HL-60/S4 treated with phorbol 12-myristate 13-acetate at 8.2 ng/mL for 4 days and 3 days (cell line): Measurements from ENCODE around the gene CEACAM8.
"Not testable (repeated sequence)": the region's sequence is repeated elsewhere in the genome, so short reads cannot be mapped to it uniquely, and the experiment has no call there.

Experiments
- in situ Hi-C: fragments of 300-500 bp; cut with MboI; formaldehyde crosslinking; loops from 2 replicates; pipeline ENCODE4 v1.15.0; 2022; ENCODE audit warnings: low sequenced_read_pairs

The CEACAM8 gene

DNA sequence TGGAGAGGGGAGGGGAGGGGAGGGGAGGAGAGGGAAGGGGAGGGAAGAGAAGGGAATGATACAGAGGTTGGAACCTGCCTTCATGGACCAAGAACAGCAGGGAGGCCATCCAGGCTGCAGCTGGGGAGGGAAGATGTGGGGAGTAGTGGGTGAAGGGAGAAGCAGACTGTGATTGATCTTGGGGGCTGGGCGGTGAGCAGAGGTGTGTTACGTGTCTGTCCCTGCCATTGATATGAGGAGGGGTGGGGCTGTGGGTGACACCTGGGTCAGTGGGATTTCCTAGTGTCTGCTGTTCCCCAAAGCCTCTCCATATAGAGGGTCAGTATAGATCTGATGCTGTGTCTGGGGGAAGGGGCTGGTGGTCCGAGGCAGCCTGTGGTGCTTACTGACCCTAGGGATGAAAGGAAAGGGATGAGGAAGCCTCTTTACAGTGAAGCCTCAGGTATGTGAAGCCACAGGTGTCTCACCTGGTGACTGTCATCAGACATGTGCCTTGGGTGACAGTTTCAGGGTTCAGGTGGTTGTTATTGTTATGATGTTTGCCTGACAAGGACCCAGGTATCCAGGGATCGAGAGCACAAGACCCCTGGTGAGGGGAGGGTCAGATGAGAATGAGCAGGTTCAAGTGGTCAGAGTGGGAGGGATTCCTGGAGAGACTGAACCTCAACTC lies 47.8 kb downstream of the CEACAM8 start:
- in situ Hi-C loops: no loop called here

DNA sequence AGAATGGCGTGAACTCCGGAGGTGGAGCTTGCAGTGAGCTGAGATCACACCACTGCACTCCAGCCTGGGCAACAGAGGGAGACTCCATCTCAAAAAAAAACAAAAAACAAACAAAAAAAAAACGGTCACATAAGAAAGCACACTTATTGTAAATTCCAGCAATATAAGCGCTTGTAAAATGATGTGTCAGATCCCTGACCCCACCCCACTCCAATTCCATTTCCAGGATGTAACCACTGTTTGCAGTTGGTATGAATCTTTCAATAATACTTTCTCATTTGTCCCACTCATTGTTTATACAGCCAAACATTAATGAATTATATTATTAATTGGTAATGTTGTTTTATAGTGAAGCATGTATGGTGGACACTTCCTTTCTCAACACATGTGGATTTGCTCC lies 50.6 kb downstream of the CEACAM8 start:
- in situ Hi-C loops: no loop called here

DNA sequence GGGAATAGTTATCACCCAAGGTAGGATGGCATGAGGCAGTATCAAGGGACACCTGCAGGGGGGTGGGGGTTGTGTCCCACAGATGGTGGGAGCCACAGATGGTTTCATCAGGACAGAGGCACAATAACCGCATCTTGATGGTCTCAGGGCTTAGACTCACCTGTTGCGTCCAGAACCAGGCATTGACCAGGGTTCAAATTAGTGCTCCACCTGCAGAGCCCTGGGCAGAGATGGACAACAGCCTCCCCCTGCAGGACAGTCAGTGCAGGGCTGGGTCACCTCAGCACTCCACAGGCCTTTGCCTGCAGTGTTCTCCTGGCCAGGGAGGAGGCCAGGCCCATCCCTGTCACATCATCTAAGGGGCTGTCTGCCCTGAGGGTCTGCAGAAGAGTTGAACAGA lies 51.9 kb downstream of the CEACAM8 start:
- in situ Hi-C loops: no loop called here

DNA sequence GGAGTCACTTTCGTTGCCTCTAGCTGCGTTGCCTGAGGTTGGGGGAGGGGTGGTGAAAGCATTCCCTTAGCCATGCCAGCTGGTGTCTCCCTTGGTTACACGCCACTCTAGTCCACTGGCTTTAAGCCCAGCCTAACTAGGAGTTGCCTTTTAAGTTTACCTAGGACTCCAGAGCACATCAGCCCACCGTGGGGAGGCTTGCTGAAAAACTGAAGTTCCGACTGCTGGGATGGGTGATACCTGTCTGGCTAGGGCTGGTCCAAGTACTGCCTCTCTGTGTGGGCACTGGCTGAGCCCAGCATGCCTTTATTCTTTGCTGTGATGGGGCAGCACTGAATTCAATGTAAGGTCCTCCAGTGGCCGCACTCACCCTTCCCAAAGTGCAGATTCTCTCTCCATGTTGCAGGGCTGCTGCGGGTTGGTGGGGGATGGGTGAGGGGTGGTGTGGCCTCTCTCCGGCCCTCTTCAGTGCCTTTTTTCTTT lies 54.6 kb downstream of the CEACAM8 start:
- in situ Hi-C loops: no loop called here

DNA sequence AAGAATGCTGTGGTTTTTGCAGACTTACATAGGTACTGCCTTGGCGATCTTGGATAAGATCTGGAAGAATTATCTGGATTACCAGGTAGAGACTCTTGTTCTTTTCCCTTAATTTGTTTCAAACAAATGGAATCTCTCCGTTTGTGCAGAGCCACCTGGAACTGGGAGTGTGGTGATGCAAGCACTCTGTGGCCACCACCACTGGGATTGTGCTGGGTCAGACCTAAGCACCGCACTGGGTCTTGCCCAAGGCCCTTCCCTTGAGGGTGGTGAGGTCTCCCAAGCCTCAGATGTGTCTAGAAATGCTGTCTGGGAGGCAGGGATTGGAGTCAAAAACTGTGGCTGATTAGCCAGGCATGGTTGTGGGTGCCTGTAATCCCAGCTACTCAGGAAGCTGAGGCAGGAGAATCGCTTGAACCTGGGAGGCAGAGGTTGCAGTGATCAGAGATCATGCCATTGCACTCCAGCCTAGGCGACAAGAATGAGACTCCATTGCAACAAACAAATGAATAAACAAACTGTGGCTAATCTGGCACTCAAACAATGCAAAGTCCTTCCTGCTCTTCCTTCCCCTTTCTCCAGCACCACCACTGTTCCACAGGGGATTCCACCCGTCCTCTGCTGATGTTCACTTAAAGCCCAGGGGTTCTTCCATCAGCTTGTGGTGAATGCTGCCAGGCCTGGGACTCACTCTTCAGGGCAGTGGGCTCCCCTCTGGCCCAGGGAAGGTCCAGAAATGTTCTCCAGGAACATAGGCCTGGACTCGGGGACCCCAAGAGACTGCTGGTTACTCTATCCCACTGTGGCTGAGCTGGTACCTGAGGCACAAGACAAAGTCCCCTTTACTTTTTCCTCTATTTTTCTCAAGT lies 55.6 kb downstream of the CEACAM8 start:
- in situ Hi-C loops: no loop called here

DNA sequence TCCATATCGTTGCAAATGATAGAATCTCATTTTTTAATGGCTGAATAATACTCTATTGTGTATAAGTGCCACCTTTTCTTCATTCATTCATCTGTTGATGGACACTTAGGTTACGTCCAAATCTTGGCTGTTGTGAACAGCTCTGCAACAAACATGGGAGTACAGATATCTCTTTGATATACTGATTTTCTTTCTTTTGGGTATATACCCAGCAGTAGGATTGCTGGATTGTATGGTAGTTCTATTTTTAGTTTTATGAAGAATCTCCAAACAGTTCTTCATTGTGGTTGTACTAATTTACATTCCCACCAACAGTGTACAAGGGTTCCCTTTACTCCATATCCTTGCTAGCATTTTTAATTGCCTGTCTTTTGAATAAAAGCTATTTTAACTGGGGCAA lies 59.4 kb downstream of the CEACAM8 start:
- in situ Hi-C loops: not testable (repeated sequence)

DNA sequence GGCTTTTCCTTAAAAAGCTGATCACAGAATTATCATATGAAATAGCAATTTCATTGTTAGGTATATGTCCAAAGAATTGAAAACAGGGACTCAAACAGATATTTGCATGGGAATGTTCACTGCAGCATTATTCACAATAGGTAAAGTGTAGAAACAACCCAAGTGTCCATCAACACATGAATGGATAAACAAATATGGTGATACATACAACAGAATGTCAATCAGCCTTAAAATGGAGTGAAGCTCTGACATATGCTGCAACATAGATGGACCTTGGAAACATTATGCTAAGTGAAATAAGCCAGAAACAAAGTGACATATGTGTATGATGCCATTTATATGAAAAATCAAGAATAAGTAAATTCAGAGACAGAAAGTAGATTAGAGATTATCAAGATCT lies 60.3 kb downstream of the CEACAM8 start:
- in situ Hi-C loops: no loop called here

DNA sequence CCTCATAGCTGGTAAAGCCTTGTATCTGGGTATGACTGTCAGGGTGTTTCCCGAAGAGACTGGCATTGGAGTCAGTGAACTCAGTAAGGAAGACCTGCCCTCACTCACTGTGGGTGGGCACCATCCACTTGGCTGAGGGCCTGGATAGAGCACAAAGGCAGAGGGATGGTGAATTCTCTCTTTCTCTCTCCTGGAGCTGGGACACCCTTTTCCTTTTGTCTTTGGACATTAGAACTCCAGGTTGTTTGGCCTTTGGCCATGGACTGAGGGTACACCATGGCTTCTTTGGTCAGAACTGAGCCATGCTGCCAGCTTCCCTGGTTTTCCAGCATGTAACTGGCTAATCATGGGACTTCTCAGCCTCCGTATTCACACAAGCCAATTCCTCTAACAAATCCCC lies 61.8 kb downstream of the CEACAM8 start:
- in situ Hi-C loops: no loop called here

DNA sequence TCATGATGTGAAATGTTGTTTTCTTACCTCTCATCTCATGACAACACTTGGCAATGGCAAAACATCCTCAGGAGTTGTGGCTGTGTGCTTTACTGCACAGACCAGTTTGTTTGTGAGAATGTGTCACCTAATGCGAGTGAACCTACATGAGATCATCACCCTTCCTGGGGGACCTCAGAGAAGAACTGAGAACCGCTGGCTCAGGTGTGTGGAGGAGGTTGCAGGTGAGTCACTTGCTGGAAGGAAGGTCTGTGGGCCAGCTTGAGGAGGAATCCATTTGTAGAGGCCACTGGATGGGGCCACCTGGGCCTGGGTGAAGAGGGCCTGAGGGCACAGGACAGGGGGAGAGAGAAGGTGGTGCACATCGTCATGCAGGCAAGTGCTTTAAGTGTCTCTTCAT lies 63.4 kb downstream of the CEACAM8 start:
- in situ Hi-C loops: no loop called here
